CD4-positive, alpha-beta memory T cell (primary cell): ENCODE results near the gene CCM2. TPM values are rescaled to one million over a fixed set of nuclear protein-coding genes. Genes with fewer than 3 reads are reported as not detected.

Experiments
- CTCF ChIA-PET: fragments of 350-600 bp; sonication (Branson Sonifier 250); formaldehyde crosslinking; loops from one replicate; lab custom pipeline; 2021; ENCODE audit warnings: inconsistent platforms; ENCODE audit not compliant: partially characterized antibody; lab: Charles Lee
- POLR2A ChIA-PET: fragments of 350-600 bp; sonication (Branson Sonifier 250); formaldehyde crosslinking; loops from one replicate; lab custom pipeline; 2021; ENCODE audit not compliant: partially characterized antibody; lab: Charles Lee
- DNase-seq, 5 donors: peaks; one replicate each; pipeline versions ENCODE4 v3.0.0 to v3.0.0-alpha.2; 2020 to 2022; ENCODE audit warnings: mixed read lengths in 1 of 5
- H3K27ac ChIP-seq: one replicate; pipeline ENCODE4 v1.7.0; 2013; ENCODE audit warnings: low read depth, low read length
- H3K27me3 ChIP-seq: 2 replicates; pipeline ENCODE4 v1.7.0; 2013; ENCODE audit warnings: mild to moderate bottlenecking, low read length, moderate library complexity; ENCODE audit not compliant: insufficient read depth
- H3K36me3 ChIP-seq: 2 replicates; pipeline ENCODE4 v1.7.0; 2013; ENCODE audit warnings: mild to moderate bottlenecking, low read length, moderate library complexity; ENCODE audit not compliant: insufficient read depth
- H3K4me1 ChIP-seq: 2 replicates; pipeline ENCODE4 v1.7.0; 2013; ENCODE audit warnings: mild to moderate bottlenecking, low read length, moderate library complexity; ENCODE audit not compliant: insufficient read depth
- H3K4me3 ChIP-seq, 2 donors: one replicate each; pipeline ENCODE4 v1.7.0; 2013; ENCODE audit warnings: low read length in 2 of 2, mild to moderate bottlenecking in 1 of 2
- H3K9me3 ChIP-seq, 2 donors: one replicate each; pipeline ENCODE4 v1.7.0; 2013; ENCODE audit warnings: low read length in 2 of 2, control low read depth in 1 of 2; ENCODE audit not compliant: control insufficient read depth in 1 of 2
- H3K27ac Mint-ChIP-seq, 7 donors: one replicate each; pipeline ENCODE4 v1.8.0; 2020 to 2021; ENCODE audit warnings: mixed read lengths in 7 of 7, mild to moderate bottlenecking in 6 of 7, inconsistent platforms in 3 of 7, moderate library complexity in 3 of 7
- H3K27me3 Mint-ChIP-seq, 2 donors: one replicate each; pipeline ENCODE4 v1.8.0; 2020 to 2021; ENCODE audit warnings: mixed read lengths in 2 of 2
- H3K36me3 Mint-ChIP-seq, 2 donors: one replicate each; pipeline ENCODE4 v1.8.0; 2020 to 2021; ENCODE audit warnings: mixed read lengths in 2 of 2, inconsistent platforms in 1 of 2, mild to moderate bottlenecking in 1 of 2
- H3K4me1 Mint-ChIP-seq, 4 donors: one replicate each; pipeline ENCODE4 v1.8.0; 2020 to 2021; ENCODE audit warnings: mixed read lengths in 4 of 4, mild to moderate bottlenecking in 1 of 4
- H3K4me3 Mint-ChIP-seq, 8 donors: one replicate each; pipeline ENCODE4 v1.8.0; 2020 to 2021; ENCODE audit warnings: mixed read lengths in 8 of 8, mild to moderate bottlenecking in 7 of 8, moderate library complexity in 6 of 8, inconsistent platforms in 3 of 8
- H3K9me3 Mint-ChIP-seq, 8 donors: one replicate each; pipeline ENCODE4 v1.8.0; 2020 to 2021; ENCODE audit warnings: mixed read lengths in 8 of 8, mild to moderate bottlenecking in 5 of 8, inconsistent platforms in 3 of 8, moderate library complexity in 1 of 8
- intact Hi-C: fragments of 100-400 bp; cut with micrococcal nuclease; formaldehyde crosslinking; loops from one replicate; pipeline ENCODE4 v1.15.1; 2023
- polyA plus RNA-seq, 2 donors: library from polyadenylated mRNA; unstranded; fragments of 300-500 nt; fragmentation: Illumina TruSeq; gene quantifications; one replicate each; pipeline ENCODE4 v1.2.3, GENCODE V29; 2021
- total RNA-seq, 2 experiments: library from RNA; stranded (reverse); gene quantifications; one replicate each; pipeline ENCODE4 v1.2.3, GENCODE V29; 2021

The CCM2 gene
- total and polyA plus RNA-seq, 4 experiments from 2014 or later = 82.1 to 200 (median 142) TPM

DNA sequence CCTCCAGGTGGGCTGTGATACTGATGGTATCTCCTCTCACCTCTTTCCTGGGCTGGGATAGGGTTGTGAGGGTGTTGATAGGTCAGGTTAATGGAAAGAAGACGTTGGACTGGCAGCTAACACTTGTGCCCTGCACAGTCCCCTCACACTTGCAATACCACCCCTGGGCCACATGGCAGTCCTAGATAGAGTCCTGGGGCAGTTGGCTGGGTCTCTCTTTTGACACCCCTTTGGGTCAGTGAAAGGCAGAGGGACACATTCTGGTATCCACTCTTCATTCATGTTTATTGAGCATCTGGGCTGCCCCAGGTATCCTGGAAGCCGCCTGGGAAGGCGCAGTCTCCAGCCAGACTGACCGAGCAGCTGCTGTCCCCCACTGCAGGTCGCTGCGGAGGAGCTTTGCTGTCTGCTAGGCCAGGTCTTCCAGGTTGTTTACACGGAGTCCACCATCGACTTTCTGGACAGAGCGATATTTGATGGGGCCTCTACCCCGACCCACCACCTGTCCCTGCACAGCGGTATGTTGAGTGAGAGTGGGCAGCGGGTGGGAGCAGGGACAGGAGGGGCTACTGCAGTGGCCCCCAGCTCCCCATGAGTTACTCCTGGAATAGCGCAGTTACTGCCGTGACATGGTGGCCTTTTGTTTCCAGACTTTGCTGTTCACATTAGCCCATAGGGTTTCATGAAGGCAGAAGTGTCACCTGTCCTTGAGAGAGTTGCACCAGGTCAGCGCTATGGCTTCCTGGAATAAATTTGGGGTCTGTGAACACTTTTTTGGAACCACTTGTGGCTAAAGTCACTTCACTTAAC is 69.6 kb downstream of the CCM2 start:
- POLR2A ChIA-PET = interaction anchor here (1.0 to 1.6 kb wide), 2 partner anchors 68 to 96 kb away, joined by 3 to 6 read pairs; no protein-coding TSS in a partner anchor
- CTCF ChIA-PET = interaction anchor here (1.0 to 3.4 kb wide), 4 partner anchors 11 to 149 kb away, joined by 3 to 25 read pairs (median 3); no protein-coding TSS in a partner anchor
- no peaks in the 10 kb centered on the region for H3K9me3 ChIP-seq
- no peak overlapping the region for H3K4me3 Mint-ChIP-seq
- H3K4me1 Mint-ChIP-seq = peaks cover 6 to 25% (median 14%) of the 10 kb centered on the region in 4 donors
- peaks cover 69 to 91% of the 10 kb centered on the region in 2 donors for H3K36me3 Mint-ChIP-seq
- H3K27me3 ChIP-seq = no peaks in the 10 kb centered on the region
- no peak for DNase-seq
- H3K4me3 ChIP-seq = no peak overlapping the region
- no peak overlapping the region for H3K27ac ChIP-seq
- H3K27me3 Mint-ChIP-seq = no peaks in the 10 kb centered on the region
- peaks cover 92% of the 10 kb centered on the region for H3K36me3 ChIP-seq
- peaks cover 0 to 4% (median 0%) of the 10 kb centered on the region in 8 donors for H3K9me3 Mint-ChIP-seq
- peaks cover 12% of the 10 kb centered on the region for H3K4me1 ChIP-seq
- H3K27ac Mint-ChIP-seq = peak overlapping the region in 1 of 7 donors; percentile 25
- intact Hi-C loops = no loop called here

DNA sequence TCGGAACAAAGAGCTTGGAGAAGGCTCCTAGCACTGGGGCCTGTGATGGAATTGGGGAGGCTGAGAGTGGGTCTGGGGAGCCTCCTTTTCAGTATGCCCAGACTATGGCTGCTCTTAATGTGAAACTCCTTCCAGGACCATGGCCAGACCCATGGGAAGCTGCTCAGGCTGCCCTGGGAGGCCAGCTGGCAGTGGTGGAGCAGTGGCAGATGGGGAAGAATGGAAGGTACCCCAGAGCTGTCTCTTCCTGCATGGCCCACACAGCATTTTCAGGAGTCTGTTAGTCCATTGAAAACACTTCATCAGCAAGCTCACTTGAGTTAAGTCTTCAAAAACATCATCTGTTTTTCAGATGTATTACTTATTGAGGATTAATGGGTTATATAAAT is 70.2 kb downstream of the CCM2 start:
- DNase-seq = no peak
- Mint-ChIP-seq H3K27ac (peak overlapping the region in 1 of 7 donors; percentile 25), H3K4me1 (peaks cover 6 to 25% (median 13%) of the 10 kb centered on the region in 4 donors), H3K36me3 (peaks cover 67 to 92% of the 10 kb centered on the region in 2 donors), H3K9me3 (peaks cover 0 to 4% (median 0%) of the 10 kb centered on the region in 8 donors), H3K4me3 (no peak overlapping the region), H3K27me3 (no peaks in the 10 kb centered on the region)
- no peaks in the 10 kb centered on the region for H3K9me3 ChIP-seq
- H3K4me1 ChIP-seq = peaks cover 12% of the 10 kb centered on the region
- H3K27me3 ChIP-seq = no peaks in the 10 kb centered on the region
- H3K4me3 ChIP-seq = no peak overlapping the region
- ChIA-PET POLR2A (interaction anchor here (0.9 to 1.6 kb wide), 4 partner anchors 41 to 97 kb away, joined by 4 to 6 read pairs (median 5); partner anchors contain the start of gene TBRG4), CTCF (interaction anchor here (1.0 to 3.4 kb wide), 4 partner anchors 10 to 149 kb away, joined by 3 to 25 read pairs (median 3); no protein-coding TSS in a partner anchor)
- H3K36me3 ChIP-seq = peaks cover 92% of the 10 kb centered on the region
- H3K27ac ChIP-seq = no peak overlapping the region
- intact Hi-C loops = no loop called here

DNA sequence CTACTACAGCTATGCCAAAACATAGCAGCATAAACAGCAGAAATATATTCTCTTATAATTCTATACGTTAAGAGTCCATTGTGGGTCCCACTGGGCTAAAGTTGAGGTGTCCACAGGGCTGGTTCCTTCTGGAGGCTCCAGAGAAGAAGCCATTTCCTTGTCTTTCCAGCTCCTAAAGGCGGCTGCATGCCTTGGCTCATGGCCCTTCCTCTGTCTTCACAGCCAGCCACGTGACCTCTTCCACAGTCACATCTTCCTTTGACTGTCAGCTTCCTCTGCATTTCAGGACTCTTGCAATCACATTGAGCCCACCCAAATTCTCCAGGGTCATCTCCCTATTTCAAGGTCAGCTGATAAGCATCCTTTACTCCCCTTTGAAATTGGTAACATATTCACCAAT is 71.5 kb downstream of the CCM2 start:
- Mint-ChIP-seq H3K4me1 (peaks cover 4 to 13% (median 8%) of the 10 kb centered on the region in 4 donors), H3K9me3 (peaks cover 0 to 4% (median 0%) of the 10 kb centered on the region in 8 donors), H3K27me3 (no peaks in the 10 kb centered on the region), H3K4me3 (no peak overlapping the region), H3K36me3 (peaks cover 56 to 89% of the 10 kb centered on the region in 2 donors), H3K27ac (peak overlapping the region in 2 of 7 donors; percentile 57 to 60)
- Histone ChIP-seq H3K4me3 (no peak overlapping the region), H3K9me3 (no peaks in the 10 kb centered on the region), H3K27me3 (no peaks in the 10 kb centered on the region), H3K4me1 (peaks cover 8% of the 10 kb centered on the region), H3K36me3 (peaks cover 93% of the 10 kb centered on the region), H3K27ac (no peak overlapping the region)
- ChIA-PET CTCF (interaction anchor here (1.0 to 3.4 kb wide), 2 partner anchors 35 to 97 kb away, joined by 3 to 25 read pairs; no protein-coding TSS in a partner anchor), POLR2A (interaction anchor here (1.1 to 1.6 kb wide), 3 partner anchors 40 to 72 kb away, joined by 5 to 6 read pairs (median 5); partner anchors contain the start of gene TBRG4)
- DNase-seq = no peak
- intact Hi-C loops = no loop called here

DNA sequence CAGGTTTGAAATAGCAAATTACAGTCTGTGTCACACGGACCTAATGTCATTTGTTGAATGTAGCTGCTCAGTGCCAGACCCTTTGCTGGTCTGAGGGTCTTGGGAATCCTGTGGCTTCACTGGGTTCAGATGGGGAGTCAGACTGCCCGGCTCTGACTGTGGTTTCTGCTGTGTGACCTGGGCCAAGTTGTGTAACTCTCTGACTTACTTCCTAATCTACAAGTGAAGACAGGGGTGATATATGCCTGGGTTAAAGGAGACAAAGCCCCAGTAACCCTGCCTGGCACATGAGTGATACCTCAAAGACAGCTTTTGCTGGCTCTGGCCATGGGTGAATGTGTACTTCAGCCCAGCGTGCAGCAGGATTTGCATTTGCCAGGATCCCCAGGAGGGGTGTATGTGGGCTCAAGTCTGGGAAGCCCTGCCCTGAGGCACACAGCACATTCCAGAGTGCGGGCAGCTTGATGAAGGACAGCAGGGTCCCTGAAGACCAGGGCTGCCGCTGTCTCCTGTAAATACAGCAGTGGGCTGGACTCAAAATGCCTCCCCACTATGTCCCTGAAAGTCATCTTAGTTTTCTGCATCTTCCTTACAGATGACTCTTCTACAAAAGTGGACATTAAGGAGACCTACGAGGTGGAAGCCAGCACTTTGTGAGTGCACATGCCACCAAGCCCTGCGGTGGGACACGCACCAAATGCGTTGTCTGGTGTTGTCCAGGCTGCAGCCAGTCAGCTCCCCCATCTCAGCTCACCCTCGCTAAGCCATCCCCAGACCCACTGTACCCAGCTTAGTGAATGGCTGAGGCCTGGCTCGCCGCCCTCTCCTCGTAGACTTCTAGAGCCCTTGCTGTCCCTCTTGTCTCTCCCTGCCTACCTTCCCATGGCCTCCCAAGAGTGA is 72.4 kb downstream of the CCM2 start:
- POLR2A ChIA-PET = interaction anchor here (1.0 to 1.4 kb wide), 3 partner anchors 44 to 99 kb away, joined by 4 to 5 read pairs (median 4); no protein-coding TSS in a partner anchor
- peaks cover 8% of the 10 kb centered on the region for H3K4me1 ChIP-seq
- no peaks in the 10 kb centered on the region for H3K9me3 ChIP-seq
- no peak overlapping the region for H3K27ac ChIP-seq
- DNase-seq = no peak
- no peaks in the 10 kb centered on the region for H3K27me3 ChIP-seq
- H3K4me1 Mint-ChIP-seq = peaks cover 4 to 12% (median 8%) of the 10 kb centered on the region in 4 donors
- intact Hi-C loops = no loop called here
- peaks cover 54 to 87% of the 10 kb centered on the region in 2 donors for H3K36me3 Mint-ChIP-seq
- peaks cover 96% of the 10 kb centered on the region for H3K36me3 ChIP-seq
- H3K9me3 Mint-ChIP-seq = peaks cover 0 to 4% (median 0%) of the 10 kb centered on the region in 8 donors
- H3K27me3 Mint-ChIP-seq = no peaks in the 10 kb centered on the region
- H3K4me3 Mint-ChIP-seq = no peak overlapping the region
- CTCF ChIA-PET = interaction anchor here (1.0 to 3.4 kb wide), 4 partner anchors 36 to 215 kb away, joined by 3 to 25 read pairs (median 6); no protein-coding TSS in a partner anchor
- H3K4me3 ChIP-seq = no peak overlapping the region
- H3K27ac Mint-ChIP-seq = peak overlapping the region in 5 of 7 donors; percentile 22 to 73 (median 29)

DNA sequence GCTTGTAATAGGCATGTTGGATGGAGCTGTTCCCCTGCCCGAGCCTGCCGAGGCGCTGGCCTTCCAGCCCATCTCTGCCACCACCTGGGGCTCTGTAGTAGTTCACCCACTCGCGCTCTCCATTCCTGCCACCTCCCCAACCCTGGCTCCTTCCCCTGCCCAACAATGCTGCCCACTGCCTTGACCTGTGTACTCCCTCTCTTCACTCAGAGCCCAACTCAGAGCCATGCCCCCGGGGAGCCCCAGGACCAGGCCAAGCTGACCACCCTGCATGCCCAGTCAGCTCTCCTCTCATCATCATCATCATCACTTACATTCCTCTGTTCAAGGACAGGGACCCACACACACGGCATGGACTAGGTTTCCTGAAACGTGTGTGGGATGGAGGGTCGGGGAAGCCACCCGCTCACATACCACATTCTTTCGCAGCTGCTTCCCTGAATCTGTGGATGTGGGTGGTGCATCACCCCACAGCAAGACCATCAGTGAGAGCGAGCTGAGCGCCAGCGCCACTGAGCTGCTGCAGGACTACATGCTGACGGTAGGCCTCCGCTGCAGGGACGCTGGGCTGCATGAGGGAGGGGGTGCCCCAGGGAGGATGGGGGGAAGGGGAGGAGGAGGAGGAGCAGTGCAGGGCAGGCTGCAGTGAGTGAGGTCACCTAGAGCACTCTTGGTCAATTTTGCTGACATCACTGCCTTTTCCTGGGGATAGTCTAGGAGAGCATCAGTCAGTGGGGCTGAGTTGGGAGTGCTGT is 73.2 kb downstream of the CCM2 start:
- H3K4me3 Mint-ChIP-seq = no peak overlapping the region
- POLR2A ChIA-PET = interaction anchor here (1.0 to 1.4 kb wide), 3 partner anchors 45 to 100 kb away, joined by 4 to 5 read pairs (median 4); no protein-coding TSS in a partner anchor
- no peak for DNase-seq
- Histone ChIP-seq H3K4me3 (no peak overlapping the region), H3K36me3 (peaks cover 87% of the 10 kb centered on the region), H3K27me3 (no peaks in the 10 kb centered on the region), H3K4me1 (peaks cover 2% of the 10 kb centered on the region), H3K27ac (no peak overlapping the region), H3K9me3 (no peaks in the 10 kb centered on the region)
- H3K9me3 Mint-ChIP-seq = peaks cover 0 to 7% (median 0%) of the 10 kb centered on the region in 8 donors
- H3K27me3 Mint-ChIP-seq = no peaks in the 10 kb centered on the region
- H3K4me1 Mint-ChIP-seq = peaks cover 4 to 8% (median 5%) of the 10 kb centered on the region in 4 donors
- H3K27ac Mint-ChIP-seq = peak overlapping the region in 4 of 7 donors; percentile 29 to 81 (median 72)
- H3K36me3 Mint-ChIP-seq = peaks cover 48 to 83% of the 10 kb centered on the region in 2 donors
- CTCF ChIA-PET = interaction anchor here (1.4 to 1.7 kb wide), 2 partner anchors 63 to 216 kb away, joined by 4 to 7 read pairs; no protein-coding TSS in a partner anchor
- intact Hi-C loops = no loop called here
